HG03175 (cell line): ENCODE results near the gene VAPA.
"Not testable (repeated sequence)": the region's sequence is repeated elsewhere in the genome, so short reads cannot be mapped to it uniquely, and the experiment has no call there.

Source experiments
- ATAC-seq: cut with Tn5 transposase; IDR thresholded peaks from one replicate; pipeline ENCODE4 v1.9.1; 2021; ENCODE audit warnings: mild to moderate bottlenecking, moderate library complexity; ENCODE audit not compliant: unreplicated experiment

VAPA gene

DNA sequence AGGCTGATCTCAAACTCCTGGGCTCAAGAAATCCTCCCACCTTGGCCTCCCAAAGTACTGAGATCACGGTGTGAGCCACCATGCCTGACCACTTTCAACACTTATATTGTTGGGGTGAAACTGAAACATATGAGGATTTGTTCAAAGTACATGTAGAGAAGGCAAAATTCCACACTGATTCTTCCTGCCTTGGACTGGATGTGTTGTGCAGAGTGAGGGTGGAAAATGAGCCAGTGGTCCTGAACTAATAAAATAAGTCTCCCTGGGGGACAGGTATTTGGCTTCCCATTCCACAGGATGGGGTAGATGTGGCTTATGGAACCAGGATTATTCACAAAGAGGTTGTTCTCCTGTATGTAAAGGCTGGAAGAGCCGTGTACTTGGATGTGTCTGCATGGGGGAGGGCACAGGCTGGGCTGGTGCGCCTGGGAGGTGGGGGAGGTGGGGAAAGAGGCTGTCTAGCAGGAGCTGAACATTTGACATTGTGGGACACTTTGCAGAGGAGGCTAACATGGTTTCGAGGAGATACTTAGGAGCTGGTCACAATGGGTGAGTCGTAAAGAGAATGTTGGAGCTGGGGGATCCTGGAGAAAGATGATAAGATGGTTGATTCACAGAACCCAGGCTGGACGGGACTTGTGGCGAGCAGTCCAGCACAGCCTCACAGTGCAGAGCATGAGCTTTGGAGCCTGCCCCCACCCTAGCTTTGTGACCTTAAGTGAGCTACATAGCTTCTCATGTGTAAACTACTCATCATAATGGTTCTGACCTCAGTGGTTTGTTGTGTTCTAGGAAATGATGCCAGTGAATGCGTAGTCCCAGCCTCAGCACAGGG, 28.4 kb upstream of the VAPA start, which contains the start of gene TXNDC2:
Gene TXNDC2, plus strand, starts transcription at position 804 of the 835 bp plus-strand sequence. CDS start 708 bp downstream, outside the sequence.
- ATAC-seq: no peak

DNA sequence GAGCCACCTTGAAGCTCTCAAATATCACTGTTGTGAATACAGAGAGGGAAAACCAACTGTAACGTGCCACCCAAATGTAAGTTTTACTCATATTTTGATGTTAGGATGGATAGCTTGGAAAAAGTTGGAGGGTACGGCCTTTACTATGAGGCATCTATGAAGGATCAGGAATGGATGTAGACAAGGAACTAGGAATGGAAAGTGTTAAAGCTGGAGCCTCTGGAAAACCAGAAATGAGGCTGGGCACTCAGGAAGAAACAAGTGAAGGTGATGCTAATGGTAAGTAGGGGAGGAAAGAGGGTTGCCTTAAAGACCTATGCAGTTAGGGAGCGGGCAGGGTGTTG, 27.8 kb upstream of the VAPA start:
- ATAC-seq: no peak

DNA sequence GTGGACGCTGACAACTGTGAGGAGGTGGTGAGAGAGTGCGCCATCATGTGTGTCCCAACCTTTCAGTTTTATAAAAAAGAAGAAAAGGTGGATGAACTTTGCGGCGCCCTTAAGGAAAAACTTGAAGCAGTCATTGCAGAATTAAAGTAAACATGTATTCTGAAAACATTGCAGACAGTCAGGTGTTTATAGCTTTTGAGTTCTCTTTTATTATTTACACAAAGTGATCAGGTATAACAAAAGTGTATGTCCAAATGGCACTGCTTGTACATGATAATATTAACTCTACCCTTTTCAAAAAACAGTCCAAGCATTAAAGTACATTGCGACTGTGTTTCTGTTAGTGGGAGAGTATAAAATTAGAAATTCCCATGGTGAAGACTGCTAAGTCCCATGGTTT, 25.8 kb upstream of the VAPA start:
- no peak for ATAC-seq

DNA sequence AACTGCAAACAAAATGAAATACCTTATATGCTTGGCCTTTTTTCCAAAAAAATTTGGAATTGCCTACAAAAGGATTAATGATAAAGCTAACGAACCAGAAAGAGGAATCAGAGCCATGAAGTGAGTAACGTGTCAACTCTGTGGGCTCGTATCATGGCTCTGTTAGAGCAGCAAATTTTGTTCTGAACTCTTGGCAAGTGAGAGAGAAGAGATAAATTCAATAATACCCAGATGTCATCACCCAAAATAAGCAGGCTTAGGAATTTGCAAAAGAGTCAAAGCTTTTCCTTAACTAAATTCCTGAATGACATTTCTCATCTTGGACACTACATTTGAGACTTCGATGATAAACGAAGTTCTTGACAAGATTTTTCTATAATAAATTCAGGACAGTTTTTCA, 23.6 kb upstream of the VAPA start:
- ATAC-seq: no peak

DNA sequence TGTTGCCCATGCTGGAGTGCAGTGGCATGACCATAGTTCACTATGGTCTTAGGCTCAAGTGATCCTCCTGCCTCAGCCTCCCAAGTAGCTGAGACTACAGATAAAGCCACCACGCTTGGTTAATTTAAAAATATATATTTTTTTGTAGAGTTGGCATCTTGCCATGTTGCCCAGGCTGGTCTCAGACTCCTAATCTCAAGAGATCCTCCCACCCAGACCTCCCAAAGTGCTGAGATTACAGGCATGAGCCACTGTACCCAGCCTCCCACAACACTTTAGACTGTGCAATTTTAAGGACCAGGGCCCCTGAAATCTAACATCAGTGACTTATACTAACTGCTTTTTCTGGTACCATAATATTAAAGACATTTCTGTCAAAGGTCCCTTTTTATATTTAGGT, 22.9 kb upstream of the VAPA start:
- ATAC-seq: no peak

DNA sequence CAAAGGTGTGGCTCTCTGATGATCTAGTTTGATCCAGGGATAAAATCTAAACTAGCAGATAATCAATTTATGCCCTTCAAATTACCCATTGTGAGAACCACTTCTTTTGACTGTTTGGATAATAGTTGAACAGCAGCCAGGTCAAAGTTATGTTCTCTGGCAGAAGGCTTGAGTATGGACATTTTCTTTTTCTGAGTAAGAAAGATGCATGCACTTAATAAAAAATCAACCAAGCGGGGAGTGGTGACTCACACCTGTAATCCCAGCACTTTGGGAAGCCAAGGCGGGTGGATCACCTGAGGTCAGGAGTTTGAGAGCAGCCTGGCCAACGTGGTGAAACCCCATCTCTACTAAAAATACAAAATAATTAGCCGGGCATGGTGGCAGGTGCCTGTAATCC, 22.3 kb upstream of the VAPA start:
- not testable (repeated sequence) for ATAC-seq

DNA sequence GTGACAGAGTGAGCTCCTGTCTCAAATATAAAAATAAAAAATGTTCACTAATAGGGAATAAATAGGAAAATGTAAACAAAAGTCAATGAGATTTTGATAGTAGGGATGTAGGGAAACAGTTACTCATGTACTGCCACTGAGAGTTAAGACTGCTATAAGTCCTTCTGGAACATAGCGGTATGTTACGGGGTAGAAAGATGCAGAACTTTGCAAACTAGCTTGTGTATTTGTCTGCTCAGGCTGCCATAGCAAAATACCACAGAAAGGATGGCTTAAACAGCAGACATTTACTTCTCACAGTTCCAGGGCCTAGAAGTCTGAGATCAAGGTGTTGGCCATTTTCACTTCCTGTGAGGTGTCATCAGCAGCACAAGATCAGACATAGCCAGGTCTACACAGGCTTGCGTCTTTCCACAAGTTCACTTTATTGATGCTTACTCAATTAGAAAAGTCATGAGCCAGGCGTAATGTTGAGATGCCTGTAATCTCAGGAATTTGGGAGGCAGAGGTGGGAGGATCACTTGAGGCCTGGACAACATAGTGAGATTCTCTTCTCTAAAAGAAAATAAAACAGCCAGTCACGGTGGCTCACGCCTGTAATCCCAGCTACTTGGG, 19.3 kb upstream of the VAPA start:
- ATAC-seq: no peak

DNA sequence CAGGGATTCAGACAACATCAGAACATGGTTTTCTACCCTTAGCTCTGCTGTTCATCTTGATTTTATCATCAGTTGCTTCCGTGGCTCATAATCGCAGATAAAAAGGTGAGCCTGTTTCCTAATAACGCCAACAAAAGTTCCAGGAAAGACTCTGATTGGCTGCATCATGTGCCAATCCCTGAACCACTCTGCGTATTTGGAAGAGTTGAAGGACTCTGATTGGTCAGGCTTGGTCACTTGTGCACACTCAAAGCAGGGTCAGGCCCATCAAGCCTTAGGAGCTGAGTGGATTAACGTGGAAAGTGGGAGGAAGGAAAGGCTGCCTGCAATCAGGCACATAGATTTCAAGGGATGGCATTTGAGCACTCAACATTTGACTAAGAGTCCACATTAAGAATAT, 16.7 kb upstream of the VAPA start:
- ATAC-seq: no peak

DNA sequence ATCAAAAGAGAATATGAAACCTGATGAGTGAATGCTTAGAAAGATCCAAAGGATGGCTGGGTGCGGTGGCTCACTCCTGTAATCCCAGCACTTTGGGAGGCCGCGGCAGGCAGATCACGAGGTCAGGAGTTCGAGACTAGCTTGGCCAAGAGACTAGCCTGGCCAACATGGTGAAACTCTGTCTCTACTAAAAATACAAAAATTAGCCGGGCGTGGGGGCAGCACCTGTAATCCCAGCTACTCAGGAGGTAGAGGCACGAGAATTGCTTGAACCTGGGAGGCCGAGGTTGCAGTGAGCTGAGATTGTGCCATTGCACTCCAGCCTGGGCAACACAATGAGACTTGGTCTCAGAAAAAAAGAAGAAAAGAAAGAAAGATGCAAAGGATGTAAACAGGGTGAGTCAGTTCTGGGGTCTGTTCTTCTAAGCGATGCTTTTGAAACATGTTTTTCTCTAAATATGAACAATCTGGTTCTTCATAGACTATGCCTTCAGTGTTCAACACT, 16.0 kb upstream of the VAPA start:
- not testable (repeated sequence) for ATAC-seq

DNA sequence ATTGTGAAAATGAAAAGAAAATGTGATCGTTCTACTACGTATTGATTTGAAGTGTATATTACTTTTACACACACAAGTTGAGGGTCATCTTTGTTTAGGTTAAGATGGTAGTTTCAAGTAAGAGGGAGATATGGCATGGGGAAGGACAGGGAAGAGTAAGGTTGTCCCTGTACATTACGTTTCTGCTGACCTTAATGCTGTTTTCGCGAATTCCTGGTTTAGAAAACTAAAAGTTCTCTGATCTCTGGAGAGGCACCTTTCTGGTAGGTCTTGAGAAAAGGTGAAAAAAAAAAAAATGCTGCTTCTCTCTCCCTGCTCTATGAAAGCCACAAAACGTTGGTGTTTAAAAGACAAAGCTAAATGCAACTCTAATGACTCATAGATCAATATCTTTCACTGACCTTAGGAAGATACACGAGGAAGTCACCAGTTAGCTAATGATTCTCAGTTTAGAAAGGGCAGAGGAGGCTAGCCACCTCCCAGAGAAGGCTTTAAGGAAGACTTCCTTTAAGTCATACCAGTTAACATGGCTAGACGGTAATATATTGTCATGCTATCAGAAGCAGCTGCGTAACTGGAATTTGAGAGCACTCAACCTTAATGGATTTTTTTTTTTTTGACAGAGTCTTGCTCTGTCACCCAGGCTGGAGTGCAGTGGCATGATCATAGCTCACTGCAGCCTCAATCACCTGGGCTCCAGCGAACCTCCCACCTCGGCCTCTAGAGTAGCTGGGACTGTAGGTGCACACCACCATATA, 14.8 kb upstream of the VAPA start:
- ATAC-seq: no peak

DNA sequence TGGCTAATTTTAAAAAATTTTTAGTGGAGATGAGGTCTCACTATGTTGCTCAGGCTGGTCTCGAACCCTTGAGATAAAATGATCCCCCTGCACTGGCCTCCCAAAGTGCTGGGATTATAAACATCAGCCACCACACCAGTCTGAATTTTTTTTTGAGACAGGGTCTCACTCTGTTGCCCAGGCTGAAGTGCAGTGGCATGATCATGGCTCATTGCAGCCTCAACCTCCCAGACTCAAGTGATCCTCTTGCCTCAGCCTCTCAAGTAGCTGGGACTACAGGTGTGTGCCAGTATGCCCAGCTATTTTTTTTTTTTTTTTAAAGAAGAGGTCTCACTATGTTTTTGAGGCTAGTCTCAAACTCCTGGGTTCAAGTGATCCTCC, 14.3 kb upstream of the VAPA start:
- not testable (repeated sequence) for ATAC-seq

DNA sequence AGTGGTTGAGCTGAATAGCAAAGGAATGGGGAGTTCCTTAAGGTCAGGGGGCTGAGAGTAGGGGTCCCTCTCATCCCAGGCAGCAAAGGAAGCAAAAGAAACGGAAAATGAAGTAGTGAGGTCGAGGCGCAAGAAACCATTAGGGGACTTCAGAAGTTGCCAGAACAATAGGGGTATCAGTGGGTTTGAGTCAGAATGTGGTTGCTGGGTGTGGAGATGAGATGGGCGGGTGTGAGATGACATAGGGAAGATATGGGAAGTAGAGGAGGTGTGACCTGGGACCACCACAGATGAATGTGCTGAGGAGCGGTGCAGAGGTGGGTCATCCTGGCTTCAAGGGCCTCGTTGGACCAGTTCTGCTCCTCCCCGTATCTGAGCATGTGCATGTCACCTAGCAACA, 13.1 kb upstream of the VAPA start:
- ATAC-seq: no peak

DNA sequence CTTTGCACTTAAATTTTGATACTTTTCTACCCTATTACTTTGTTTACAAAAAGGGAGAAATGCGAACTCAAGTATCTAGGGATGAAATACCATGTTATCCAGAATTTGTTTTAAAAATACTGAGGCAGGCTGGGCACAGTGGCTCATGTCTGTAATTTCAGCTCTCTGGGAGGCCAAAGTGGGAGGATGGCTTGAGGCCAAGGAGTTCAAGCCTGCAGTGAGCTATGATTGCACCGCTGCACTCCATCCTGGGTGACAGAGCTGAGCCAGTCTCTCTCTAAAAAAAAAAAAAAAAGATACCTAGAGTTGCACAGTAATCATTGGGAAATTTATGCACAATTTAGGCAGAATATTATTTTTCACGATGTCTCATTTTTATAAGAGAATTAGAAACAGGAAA, 12.4 kb upstream of the VAPA start:
- no peak for ATAC-seq

DNA sequence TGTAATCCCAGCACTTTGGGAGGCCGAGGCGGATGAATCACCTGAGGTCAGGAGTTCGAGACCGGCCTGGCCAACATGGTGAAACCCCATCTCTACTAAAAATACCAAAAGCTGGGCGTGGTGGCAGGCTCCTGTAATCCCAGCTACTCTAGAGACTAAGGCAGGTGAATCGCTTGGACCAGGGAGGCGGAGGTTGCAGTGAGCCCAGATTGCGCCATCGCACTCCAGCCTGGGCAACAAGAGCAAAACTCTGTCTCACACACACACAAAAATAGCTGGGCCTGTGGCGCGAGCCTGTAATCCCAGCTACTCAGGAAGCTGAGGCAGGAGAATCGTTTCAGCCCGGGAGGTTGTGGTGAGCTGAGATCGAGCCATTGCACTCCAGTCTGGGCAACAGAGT, 11.6 kb upstream of the VAPA start:
- not testable (repeated sequence) for ATAC-seq

DNA sequence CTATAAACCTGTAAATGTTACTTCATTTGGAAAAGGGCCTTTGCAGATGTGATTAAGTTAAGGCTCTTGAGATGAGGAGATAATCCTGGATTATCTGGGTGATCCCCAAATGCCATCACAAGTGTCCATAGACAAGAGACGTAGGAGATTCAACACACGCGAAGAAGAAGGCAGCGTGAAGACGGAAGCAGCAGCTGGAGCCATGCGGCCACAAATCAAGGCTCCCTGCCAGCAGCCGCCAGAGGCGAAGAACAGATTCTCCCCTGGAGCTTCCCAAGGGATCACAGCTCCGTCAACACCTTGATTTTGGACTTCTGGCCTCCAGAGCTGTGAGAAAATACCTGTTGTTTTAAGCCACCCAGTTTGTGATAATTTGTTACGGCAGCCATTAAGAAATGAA, 11.0 kb upstream of the VAPA start:
- ATAC-seq: no peak

DNA sequence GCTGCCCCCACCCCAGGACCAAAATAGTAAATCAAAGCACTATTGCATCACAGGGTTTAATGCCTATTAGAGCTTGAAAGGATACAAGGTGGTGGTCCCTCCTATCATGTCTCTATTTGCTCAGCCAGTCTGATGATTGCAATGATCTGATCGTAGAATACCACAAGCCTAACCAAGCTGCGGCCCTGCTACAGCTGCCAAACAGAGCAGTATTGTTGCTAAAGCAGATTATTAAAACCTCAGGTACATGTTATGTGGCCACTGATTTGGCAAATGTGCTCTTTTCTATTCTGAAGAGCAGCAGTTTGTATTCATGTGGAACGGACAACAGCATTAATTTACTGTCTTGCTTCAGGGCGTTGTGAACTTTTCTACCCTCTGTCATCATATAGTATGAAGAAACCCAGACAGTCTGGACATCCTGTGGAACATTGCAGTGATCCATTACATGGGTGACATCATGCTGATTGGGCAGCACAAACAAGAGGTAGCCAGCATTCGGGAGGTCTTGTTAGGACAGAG, 8.4 kb upstream of the VAPA start:
- ATAC-seq: no peak

DNA sequence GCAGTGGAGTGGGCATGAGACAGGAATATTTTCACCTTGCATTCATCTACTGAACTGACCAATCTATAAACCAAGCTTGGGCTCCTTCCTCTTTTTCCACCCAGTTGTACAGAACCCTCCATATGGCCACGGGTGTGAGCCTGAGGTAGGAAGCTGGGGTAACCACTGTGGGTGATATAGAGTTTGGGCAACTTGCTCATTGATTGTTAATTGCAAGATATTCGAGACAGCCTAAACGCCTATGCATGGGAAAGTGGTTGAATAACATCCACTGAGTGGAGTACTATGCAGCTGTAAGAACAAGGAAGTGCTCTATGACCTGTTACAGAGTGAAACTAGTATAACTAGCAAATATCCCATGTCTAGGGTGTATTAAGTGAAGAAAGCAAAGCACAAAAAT, 7.3 kb upstream of the VAPA start:
- ATAC-seq: no peak

DNA sequence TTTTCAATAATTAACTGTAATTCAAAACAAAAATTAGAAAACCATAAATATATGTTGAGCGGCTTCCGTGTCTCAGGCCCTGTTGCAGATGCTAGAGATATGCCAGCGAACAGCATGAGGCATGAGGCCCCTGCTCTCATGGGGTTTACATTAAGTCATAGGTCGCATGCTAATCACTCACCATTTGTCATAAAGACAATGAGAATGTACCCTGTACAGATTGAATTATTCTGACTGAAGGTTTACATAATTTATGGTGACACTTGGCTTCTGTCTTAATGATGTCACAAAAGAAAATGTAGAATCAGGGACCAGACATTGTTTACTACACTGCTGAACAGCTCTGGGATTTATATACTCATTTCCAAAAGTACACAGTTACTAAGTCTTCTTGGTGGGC, 5.9 kb upstream of the VAPA start:
- ATAC-seq: no peak

DNA sequence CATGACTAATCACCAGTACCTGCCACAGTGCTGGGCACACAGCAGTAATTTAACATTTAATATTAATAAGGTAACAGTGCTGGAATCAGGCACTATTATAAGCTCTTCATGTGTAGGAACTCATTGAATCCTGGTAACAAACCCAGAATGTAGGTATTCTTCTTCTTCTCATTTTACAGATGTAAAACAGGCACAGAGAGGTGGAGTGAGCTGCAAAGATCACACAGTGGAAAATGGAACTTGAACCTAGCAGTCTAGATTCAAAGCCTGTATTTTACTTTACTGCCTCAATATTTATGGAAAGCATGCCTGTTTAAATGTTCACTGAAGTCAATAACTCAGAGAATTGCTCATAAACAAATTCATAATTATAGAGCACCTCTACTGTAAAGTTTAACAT, 3.7 kb upstream of the VAPA start:
- no peak for ATAC-seq

DNA sequence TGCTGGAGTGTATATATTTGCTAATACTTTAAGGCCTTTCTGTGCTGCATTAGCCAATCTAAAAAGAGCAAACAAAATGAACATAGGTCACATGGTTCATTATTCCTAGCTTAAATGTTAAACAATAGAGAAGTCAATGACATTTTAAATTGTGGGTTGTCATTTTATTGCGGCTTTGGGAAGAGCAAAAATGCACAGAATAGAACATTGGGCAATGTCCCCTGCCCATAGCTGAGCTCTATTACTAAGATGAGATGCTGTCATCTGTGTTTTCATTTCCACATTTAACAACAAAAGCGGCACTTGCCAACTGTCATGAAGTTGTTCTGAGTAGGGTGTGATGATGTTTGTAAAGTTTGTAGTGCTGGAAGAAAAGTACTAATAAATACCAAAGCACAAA, 3.2 kb upstream of the VAPA start:
- ATAC-seq: no peak

DNA sequence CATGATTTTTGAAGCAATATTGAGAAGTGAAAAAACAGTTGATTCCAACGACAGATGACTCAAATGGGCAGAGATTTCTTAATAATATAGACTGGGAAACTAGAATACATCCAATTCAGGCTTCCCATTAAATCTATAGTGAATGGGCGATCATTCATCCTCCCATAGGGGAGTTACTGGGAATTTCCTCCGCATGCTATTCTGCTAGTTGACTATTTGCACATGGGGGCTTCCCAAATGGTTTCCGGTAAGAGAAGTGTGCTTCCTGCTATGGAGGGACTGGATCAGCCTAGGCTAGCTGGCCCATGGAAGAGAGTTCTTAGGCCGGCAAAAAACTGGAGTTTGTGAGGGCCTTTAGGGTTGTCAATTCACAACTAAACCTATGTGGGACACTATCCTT, 2.6 kb upstream of the VAPA start:
- no peak for ATAC-seq

DNA sequence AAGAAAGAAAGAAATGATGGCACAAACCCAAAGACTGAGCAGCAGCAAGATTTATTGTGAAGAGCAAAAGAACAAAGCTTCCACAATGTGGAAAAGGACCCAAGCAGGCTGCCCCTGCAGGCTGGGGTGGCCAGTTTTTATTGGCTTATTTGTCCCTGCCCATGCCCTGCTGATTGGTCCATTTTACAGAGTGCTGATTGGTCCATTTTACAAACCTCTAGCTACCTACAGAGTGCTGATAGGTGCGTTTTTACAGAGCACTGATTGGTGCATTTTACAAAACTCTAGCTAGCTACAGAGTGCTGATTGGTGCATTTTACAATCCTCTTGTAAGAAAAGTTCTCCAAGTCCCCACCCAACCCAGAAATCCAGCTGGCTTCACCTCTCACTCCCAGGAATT, 1.5 kb upstream of the VAPA start:
- not testable (repeated sequence) for ATAC-seq
